HG03066 (cell line): ENCODE results near the gene ARHGEF3.
A peak's percentile ranks its signal among the peaks of the same experiment; 100 is the strongest.

Experiments used
- ATAC-seq: cut with Tn5 transposase; IDR thresholded peaks from one replicate; pipeline ENCODE4 v1.9.1; 2021; ENCODE audit warnings: low read depth; ENCODE audit not compliant: unreplicated experiment

Gene ARHGEF3

GRCh38 chr3:56796996-56797395 lies 4.8 kb downstream of the ARHGEF3 start:
- ATAC-seq, result no peak

GRCh38 chr3:56796202-56796601 lies 5.5 kb downstream of the ARHGEF3 start:
- ATAC-seq, result no peak

DNA sequence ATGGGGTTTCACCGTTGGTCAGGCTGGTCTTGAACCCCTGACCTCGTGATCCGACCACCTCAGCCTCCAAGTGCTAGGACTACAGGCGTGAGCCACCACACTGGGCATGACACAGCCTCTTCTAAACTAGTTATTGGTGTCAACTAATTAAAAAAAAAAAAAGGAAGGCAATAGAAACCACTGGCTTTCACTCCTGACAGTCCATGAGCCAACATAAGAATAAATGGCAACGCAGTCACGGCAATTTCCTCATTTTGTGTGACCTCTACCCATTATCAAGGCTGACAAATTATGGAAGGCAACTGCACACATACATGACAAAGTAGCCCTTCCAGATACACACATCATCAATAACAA lies 5.9 kb downstream of the ARHGEF3 start:
- ATAC-seq, result no peak

DNA sequence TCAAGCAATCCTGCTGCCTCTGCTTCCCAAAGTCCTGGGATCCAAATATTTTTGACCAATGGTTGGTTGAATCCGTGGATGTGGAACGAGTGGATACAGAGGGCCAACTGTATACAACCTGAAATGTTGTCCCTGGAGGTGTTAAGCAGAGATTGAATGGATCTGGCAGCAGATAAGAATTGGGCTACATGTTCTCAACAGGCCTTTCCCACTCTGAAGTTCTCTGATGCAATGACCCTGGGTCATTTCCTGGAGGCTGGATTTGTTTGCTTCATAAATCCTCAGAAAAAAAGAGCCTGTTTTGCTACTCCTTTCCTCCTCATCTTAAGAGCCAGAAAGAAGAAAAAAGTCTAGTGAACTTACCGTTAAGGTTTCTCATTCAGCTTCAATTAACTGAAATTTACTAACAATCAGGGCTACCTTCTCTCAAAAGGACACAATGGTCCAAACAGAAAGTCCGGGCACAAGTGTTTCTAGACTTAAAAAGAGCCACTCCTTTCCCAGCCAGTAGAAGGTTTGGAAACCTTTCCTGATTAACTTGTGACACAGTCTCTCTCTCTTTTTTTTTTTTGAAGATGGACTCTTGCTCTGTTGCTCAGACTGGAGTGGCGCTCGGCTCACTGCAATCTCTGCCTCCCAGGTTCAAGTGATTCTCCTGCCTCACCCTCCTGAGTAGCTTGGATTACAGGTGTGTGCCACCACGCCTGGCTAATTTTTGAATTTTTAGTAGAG lies 6.5 kb downstream of the ARHGEF3 start:
- no peak for ATAC-seq

GRCh38 chr3:56792193-56792592 lies 9.6 kb downstream of the ARHGEF3 start:
- no peak for ATAC-seq

DNA sequence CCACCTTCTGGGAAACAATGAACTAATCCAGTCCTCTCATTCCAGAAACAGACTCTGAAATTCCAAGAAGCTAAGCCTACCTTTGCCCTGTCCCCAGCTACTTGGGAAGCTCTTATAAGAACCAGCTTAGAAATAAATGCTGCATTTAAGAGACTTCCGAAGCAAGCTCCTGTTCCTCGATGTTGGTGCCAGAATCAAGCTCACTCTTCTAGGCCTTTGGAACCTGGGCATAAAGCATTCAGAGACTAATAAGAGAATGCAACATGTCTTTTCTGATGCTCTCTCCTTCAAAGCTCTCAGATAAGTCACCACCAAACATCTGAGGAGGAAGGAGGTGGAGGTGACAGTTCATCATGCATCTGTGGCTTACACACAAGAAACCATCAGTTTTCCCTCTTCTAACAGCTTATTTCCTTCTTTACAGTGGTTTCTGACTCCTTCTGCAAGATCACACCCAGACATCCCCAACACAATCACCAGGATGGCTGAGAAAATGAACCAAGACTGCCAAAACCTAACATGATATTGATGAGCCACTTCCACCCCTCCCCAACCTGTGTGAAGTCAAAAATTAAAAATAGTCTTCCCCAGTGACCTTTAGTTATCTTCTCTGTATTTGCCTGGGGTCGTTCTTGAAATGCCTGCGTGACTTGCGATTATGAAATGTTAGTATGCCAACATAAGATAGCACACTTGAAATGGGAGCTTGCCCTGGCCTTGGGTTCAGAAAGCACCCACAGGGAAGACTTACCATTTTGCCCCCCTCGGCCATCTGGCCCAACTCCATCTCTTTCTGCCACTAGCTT lies 11.5 kb downstream of the ARHGEF3 start:
- ATAC-seq, result no peak

- no peak for ATAC-seq
Observed at GRCh38 chr3:56789076-56789475, 12.7 kb downstream of the ARHGEF3 start.

- ATAC-seq, result no peak
Observed at GRCh38 chr3:56788521-56788920, 13.2 kb downstream of the ARHGEF3 start.

DNA sequence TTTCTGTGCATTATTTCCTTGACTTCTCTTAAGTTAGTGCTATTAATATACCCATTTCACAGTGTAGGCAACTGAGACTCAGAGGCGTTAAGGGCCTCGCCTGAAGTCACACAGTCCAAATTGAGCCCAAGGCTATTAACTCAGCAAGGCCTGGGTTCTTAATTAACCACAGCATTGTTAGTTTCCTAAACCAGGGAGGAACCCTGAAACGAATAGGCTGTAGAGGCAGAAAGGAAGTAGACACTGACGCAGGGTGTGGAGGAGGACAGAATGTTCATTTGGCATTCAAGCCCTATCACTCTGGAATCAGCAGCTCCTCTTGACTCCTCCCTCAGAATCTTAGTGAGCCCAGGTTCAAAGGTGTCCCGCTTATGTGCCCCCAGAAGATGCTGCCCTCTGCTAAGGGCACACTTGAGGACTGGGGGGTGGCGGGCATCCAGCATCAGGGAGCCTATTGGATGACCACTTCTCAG lies 13.9 kb downstream of the ARHGEF3 start:
- no peak for ATAC-seq

- ATAC-seq, result no peak
Observed at GRCh38 chr3:56787258-56787775, 14.4 kb downstream of the ARHGEF3 start.

DNA sequence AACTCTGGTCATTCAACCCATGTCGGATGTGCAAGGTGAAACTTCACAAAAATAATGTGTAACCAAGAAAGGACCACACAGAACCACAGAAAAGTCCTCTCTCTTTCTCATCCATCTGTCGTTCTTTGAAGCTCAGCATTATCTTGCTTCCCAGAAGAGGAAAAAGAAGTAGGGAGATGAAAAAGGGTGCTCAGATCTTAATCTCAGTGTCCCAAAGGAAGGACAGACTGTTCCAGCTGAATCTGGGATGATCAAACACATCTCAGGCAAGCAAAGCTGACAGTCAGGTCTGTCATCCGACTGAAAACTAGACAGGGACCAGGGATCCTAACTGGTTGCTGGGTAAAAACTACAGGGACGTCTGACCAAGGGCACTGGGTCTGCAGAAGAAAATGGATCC lies 16.2 kb downstream of the ARHGEF3 start:
- no peak for ATAC-seq

GRCh38 chr3:56784448-56785001 lies 17.2 kb downstream of the ARHGEF3 start:
- no peak for ATAC-seq

DNA sequence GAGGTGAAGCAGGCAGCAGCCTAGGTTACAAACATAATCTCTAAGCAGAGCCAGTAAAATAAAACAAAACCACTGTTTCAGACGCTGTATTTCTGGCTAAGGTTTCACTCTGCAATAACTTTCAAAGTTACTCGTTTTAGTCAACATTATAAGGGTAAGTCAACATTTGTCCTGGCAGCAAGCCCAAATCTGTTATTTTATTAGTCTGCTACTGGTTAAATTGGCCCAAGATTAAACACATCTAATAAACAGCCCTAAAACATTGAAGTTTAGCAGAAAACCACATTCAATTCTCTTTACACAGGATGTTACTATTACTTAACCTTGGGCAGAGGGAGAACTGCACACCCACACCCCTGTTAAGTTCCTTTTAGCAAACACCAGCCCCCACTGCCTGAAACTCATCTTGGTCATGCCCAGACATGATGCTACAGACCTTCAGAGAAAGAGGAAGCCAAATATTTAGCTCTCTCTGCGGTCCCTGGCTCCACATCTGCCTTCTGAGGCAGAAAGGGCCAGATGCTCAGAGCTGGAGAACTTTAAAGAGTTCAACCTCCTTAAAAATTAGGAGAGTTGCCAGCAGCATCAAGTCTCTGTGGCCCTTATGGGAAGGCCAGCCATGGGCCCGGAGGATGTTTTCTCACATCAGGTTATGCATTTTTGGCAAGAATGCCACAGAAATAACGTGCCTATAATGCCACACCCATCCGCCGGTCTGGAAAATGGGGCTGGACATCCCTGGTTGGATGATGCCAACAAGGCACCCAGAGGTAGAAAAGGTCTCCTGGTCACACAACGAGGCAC lies 17.9 kb downstream of the ARHGEF3 start:
- ATAC-seq, result peak; percentile 97

DNA sequence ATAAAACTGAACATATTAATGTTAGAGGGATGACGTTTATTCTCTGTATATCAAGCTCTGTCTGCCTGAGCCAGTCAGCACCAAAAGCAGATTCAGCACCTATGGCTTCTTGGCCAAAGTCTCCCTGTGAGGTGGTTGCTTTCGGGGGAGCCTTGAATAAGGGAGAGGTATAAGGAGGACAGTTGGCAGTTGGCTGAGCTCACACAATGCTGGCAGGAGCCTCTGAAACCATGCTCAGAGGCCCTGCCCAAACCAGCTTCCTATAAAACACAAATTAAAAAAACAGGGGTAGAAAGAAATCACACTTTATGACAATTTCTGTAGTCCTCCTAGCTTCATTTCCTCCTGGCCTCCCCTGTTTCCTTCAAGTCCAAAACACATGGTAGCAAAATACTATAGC lies 18.8 kb downstream of the ARHGEF3 start:
- ATAC-seq, result no peak

- no peak for ATAC-seq
Observed at GRCh38 chr3:56782215-56782614, 19.5 kb downstream of the ARHGEF3 start.

DNA sequence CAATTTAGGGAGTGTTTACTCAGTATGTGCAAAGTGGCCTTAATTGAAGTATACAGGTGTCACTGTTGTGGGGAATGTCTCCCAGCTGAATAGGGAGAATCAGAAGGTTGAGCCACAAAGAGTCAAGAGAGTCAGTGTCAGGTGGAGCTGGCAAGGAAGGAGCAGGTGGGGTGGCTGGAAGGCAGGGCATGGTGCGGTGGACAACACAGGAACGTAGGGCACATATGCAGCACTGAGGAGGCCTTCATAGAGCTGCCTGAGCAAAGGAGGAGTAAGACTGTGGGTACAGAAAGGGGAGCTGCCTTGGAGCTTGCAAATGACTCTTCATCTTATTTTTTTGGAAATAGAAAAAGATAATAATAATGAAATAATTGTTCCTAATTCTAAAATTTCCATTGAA lies 20.0 kb downstream of the ARHGEF3 start:
- no peak for ATAC-seq

DNA sequence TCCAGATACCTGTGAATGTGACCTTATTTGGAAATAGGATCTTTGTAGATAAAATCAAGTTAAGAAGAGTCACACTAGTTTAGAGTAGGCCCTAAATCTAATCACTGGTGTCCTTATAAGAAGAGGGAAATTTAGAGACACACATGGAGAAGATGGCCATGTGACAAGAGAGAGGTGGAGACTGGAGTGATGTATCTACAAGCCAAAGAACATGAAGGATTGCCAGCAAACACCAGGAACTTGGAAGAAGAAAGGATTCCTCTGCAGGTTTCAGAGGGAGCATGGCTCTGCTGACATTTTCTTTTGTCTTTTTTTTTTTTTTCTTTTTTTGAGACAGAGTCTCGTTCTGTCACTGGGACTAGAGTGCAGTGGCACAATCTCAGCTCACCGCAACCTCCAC lies 20.8 kb downstream of the ARHGEF3 start:
- ATAC-seq, result no peak

DNA sequence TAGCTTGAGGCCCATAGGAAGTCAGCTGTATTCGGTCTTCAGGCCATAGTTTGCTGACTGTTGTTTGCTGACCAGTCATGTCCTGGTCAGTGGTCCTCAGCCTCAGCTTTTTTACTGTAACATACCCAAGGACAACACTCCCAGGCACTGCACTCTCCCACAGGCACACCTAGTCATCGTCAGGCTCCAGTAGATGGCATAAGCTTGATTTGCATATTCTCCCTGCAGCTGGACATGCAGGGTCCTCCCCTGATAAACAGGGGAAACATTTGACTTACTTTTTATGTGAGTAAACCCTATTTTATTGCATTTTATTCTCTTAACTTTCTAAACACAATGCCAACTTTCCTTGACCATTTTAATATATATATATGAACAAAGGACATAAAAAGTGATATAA lies 22.9 kb downstream of the ARHGEF3 start:
- no peak for ATAC-seq

- no peak for ATAC-seq
Observed at GRCh38 chr3:56776556-56776950, 25.2 kb downstream of the ARHGEF3 start.

- no peak for ATAC-seq
Observed at GRCh38 chr3:56775838-56776555, 25.8 kb downstream of the ARHGEF3 start.
